Muscle of back (tissue), 11 donors: Measurements from ENCODE around the gene GPR176. TPM values are rescaled to one million over a fixed set of nuclear protein-coding genes. Genes with fewer than 3 reads are reported as not detected.

Source experiments
- DNase-seq, 3 donors: peaks; one replicate each; pipeline versions ENCODE4 v3.0.0 to v3.0.0-alpha.2; 2013
- polyA plus RNA-seq, 10 donors: library from polyadenylated mRNA; unstranded; fragments of 120-200 nt; gene quantifications; one replicate each; pipeline ENCODE4 v1.2.1, GENCODE V29; 2013; ENCODE audit not compliant: insufficient read length in 10 of 10

Gene GPR176
- polyA plus RNA-seq, 10 donors = 4.2 to 10.0 (median 5.8) TPM

DNA sequence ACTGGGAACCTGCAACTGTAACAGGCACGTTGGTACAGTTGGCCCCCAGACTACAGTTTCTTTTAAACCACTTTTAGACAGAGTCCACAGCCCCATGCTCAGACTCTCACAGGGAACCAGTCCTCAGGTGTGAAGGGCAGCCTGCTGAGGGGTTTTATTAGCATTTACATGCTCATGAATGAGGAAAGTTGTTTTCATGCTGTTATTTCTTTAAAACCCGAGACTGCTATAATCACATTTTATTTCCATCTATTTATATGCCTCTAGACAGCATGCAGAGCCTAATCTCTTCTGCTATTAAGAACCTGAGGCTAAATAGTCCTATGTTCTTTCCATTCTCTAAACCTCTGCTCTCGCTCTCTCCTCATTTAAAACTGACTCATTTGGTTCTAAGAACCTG lies 111.2 kb downstream of the GPR176 start:
- no peak for DNase-seq

DNA sequence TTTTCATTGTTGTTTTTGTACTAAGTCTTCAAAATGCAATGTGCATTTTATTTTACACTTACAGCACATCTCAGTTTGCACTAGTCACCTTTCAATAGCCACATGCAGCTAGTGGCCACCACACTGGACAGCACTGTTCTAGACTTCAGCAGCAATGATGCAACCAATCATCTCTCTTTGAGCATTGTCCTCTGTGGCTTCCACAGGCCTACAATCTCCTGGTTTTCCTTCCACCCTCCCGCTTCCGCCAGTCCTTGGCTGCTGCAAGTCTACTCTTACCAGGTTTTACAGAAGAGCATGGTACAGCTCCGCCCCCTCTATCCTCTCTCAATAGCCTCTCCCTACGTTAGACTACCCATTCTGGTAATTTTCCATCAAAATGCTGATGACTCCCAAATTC lies 112.3 kb downstream of the GPR176 start:
- DNase-seq = no peak

DNA sequence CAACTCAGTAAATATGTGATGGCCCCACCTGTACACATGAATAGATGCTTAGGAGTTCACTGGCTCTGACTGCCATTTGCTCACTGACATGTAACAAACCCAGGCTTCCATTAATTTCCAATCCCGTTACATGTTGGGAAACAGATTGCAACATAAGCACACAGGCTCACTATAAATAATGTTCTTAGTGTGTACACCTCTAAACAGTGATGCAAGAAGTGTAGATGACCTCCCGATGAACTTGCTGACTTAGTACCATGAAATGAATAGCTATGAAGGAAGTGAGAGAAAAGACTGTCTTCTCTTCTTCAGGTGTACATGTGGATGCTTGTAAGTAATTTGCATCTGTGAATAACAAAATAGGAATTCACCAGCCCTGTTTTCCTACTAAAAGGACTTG lies 116.0 kb downstream of the GPR176 start:
- DNase-seq = no peak

DNA sequence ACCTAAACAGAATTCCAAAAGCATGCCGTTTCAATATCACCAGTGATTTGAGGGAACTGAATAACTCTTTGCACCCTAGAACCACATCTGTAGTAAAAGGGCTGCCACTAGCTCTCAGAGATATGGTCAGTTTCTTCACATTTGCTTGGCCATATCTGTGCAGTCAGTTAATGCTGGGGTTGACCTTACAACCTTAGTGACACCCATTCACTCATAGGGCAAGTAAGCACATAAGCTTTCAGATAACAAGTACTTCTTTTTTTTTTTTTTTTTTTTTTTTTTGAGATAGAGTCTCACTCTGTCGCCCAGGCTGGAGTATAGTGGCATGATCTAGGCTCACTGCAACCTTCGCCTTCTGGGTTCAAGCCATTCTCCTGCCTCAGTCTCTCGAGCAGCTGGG lies 117.0 kb downstream of the GPR176 start:
- DNase-seq = no peak

DNA sequence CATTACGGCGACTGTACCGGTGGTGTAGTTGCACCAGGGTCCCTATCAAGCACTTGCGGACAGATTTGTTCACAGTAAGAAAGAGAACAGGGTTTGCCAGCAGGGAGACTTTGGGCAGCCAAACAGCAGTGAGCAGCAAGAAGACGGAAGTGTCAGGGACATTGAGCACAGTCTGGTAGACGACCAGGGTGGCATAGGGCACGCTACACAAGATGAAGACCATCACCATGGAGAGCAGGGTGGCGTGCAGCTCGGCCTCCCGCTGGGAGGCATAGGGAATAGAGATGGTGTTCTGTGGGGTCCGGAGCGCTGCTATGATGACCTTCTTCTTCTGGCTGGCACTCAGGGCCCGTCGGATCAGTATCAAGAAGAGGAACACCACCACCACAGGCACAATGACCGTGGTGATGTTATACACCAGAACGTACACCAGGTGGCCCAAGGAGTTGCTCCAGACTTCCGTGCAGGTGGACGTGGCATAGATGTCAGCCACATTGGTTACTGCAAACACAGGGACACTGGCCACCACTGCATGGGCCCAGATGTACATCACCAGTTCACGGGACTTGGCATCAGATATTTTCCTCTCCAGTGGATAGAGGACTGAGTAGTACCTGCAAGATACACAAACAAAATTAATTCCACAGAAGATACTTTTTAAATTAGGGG lies 118.3 kb downstream of the GPR176 start:
- DNase-seq = no peak

DNA sequence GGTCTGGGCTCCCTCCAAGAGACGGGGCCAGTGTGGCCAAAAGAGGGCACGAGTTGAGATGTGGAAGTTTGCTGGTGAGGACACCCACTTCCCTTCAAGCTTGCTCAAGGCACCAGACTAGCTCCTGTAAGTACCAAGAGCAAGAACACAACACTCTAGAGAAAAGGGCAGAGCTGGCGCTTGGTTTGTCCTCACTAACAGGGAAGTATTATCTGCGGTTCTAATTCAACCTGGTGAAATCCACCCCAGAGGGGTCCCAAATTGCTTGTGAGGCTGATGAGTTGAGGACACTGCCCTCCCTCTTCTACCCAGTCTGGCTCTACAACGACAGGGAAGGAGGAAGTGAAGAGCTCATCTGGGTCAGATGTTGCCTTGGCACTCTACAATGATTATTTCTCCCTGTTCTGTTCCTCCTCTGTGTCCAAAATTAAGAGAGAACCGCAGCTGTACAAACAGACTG lies 120.5 kb downstream of the GPR176 start:
- no peak for DNase-seq

DNA sequence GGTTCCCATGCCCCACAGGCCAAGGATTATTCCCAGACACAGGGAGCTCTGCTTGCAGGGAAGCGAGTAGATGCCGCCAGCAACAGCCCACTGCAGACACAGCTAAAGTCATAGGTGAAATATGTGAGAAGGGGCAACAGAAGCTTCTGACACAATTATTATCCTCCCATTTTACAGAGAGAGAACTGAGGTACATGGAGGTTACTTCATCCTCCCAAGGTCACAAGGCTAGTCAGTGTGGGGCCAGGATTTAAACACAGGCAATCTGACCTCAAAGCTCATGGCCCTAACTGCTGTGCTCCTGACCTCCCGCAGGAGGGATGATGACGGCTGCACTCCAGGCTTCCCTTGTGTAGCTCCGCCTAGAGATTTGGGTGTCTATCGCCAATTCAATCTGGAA lies 121.7 kb downstream of the GPR176 start:
- no peak for DNase-seq

DNA sequence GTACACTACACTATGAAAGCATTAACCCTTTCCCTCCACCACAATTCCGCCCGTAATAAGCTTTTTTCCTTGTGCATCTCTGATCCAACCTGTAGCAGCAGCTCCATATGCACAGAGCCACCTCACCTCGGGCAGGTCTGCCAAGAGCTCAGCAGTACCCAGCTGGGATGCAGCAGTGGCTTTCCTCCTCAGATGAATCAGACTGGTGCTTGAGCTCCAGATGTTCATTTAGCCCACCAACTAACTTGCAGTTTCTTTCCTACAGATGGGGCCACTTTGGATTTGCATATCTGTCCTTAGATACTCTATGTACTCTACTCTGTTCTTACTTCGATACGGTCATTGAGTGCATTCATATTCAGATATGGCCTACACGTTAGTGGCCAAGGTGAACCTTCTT lies 122.7 kb downstream of the GPR176 start:
- DNase-seq = no peak

DNA sequence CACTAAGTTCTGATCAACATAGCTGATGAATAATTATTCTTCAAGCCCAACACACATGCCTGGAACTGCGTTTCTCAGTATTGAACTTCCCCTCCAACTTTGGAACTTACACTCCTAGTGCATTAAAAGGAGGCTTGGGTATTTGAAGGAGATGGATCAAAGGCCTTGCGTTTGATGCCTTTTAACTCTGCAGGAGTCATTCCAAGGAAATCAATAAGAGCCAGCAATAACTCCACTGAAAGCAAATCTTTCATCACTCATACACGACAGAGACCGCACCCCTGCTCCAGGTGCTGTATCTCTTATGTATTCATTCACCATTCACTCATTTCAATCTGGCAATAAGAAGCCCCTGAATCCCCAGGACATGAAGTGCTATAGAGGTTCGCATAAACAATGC lies 123.5 kb downstream of the GPR176 start:
- no peak for DNase-seq

DNA sequence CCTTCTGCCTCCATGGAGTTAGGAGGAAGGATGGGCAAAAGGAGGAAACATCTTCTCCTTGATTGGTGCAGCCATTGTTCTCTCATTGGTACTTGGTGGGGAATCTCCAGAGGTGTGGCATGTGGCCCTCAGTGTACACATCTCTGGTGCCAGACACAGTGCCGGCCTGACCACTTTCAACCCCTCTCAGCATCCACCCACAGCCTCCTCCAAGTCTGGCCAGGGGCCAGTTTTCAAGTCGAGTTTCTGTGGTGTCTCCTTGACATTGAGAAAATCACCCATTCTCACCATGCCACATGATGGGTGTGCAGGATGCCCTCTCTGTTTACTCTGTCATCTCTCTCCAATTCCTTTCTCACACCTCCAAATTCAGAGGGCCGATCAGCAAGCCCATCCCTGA lies 124.6 kb downstream of the GPR176 start:
- DNase-seq = no peak

DNA sequence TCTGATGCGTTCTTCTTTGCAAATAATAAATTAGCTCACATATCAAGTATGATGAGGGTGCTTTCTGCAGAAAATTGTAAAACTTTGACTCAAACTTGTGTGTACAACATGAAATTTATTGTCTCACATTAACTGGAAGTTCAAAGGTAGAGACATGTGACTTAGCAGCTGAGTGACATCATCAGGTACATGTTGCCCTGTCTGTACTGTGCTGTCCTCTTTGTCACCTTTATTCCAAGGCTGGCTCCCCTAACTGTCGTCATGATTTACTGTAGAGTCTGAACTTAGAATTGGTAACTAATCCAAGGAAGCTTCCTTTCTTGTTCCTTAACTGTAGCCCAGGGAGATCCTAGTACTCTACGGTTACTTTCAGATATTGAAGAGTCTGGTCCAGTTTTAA lies 125.1 kb downstream of the GPR176 start:
- DNase-seq = no peak

DNA sequence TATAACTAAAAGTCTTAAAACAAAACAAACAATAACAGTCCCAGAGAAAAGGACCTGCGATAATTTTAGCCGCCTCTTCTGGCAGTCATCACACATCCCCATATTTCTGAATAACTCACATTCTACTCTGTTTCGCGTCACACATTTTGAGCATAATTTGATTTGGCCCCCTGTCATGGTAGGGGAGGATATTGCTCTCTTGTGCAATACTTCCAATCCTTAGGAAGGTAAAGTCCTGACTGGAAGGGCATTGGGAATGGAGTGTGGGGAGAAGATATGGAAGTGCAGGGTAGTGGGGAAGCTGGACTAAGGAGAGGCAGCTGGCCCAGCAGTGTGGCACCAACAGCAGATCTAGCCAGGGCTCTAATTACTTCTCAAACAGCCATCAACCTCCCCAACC lies 126.1 kb downstream of the GPR176 start:
- DNase-seq = peak in 1 of 3 donors; percentile 11

DNA sequence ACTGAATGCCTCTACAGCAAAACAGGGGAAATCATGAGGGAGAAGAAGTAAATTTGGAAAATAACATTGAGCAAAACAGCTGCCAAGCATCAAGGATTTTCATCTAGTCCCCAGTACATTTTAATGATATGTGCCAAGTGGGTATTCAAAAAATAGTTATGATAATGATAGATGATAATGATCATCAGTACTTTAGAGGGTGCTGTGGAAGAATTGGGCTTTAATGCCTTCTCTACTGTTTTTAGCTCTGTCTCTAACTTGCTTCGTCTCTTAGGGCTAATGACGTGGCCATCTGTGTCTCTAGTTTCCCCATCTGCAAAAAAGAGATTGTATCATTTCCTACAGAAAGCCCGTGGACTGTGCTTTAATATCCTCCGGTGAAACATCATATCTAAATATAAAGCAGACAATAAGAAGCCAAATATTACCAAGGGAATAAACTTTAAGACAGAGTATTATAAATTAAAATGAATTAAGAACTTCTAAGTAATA lies 127.2 kb downstream of the GPR176 start:
- peak in 2 of 3 donors; percentile 48 to 81 for DNase-seq

DNA sequence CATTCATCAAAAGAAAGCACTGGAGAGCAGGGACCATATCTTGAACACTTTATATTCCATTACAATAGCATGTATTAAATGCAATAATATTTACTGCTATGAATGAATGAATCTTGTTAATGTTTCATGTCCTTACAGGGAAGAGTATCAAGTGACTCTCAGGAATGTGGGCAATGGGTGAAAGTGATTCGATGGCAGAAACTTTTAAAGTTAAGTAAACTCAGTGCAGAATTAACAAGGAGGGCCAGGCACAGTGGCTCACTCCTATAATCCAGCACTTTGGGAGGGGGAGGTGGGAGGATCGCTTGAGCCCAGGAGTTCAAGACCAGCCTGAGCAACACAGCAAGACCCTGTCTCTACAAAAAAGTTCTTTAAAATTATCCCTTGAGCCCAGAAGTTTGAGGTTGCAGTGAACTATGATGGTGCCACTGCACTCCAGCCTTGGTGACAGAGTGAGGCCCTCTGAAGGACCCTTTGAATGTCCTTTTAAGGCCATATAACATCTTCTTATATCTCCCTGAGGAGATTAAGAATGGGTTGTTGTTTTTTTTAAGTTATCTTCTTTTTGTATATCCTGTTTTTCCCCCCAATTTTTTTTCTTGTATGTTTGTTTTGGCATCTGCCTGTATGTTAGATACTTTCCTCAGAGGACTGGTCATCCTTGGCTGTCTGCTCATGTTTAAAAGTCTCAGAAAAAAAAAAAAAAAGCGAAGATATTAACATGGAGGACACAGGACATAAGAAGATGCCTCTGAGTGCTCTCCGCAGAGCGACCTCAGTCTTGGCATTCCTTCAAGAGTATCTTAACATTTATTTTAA lies 127.8 kb downstream of the GPR176 start:
- peak in 2 of 3 donors; percentile 49 to 81 for DNase-seq

DNA sequence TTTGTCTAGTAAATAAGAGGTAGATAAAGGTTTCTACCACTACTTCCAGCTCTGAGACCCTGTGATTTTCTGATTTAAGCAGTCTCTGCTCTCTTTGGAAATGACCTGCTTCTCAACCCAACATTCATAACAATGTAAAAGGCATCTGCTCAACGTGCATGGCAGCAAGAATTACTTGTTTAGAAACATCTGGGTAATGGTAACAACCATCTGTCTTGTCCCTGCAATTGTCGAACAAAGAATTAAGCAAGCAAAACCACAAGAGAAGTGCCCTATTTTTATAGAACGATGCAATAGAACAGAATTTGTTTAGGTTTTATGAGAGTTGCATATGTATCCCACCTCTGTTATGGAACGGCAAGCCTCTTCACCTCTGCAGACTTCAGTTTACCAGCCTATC lies 130.3 kb downstream of the GPR176 start:
- no peak for DNase-seq

DNA sequence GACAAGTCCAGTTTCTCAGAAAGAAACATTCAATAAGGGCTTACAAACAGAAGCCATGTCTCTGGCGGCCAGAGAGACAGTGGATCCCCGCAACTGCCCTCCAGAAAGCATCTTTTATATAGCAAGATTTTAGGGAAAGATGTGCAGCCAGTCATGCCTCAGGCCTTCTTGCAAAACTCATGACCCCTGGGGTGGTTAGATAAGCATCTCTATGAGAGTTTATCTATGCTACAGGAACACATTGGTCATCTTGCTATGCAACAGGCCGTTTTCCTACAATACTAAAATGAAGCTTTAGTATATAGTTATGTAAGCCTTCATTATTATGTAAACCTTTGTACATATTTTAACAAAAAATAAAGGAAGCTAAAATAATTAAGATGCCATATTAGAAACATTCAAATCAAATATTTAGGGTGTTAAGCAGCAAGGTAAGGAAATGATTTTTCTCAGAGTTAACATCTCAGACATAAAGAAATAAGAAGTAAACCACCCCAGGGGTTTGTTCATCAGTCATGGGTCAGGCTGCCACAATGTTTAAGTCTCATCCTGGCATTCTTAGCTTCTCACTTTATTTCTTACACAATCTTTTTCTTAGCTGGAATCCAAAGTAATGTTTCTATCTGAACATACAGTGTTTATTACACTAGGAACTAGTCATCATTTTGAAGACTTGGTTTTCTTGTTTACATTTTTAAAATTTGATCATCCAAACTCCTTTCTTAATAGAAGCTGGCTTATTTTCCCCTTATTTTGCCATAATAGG lies 131.1 kb downstream of the GPR176 start:
- no peak for DNase-seq

DNA sequence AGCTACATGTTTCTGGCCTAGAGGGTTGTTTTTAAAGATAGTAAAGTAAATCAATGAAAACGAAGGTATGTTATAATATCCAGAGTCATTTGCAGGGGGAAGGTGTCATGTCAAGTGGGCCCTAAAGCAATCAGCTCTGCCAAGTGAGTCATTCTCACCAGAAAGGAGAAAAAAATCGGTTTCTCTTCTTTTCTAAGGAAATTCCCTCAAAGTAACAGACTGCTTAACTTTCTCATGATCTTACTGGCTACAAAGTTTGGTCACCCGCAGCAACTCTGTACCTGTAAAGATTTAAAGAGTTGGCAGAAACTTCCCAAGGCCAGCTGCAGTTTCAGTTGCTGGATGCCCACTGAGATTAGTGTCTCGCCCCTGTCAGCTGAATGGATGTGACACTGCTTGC lies 132.0 kb downstream of the GPR176 start:
- DNase-seq = no peak

DNA sequence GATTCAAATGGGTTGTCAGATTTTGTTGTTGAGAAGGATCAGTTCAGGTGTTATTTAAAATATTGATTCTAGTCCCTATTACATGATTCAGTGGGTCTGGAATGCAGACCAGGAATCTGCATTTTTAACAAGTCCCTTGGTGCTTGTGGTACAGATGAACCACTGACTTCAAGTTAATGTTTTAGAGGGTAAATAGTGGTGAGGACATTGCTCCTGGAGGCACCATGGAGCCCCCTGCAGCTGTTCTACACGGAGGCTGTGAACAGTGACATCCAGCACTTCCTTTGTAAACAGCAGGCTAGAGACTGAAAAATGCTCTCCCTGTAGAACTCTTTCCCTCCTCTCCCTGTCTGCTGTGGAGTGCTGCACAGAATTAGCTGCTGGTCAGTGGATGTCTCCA lies 132.6 kb downstream of the GPR176 start:
- DNase-seq = no peak

DNA sequence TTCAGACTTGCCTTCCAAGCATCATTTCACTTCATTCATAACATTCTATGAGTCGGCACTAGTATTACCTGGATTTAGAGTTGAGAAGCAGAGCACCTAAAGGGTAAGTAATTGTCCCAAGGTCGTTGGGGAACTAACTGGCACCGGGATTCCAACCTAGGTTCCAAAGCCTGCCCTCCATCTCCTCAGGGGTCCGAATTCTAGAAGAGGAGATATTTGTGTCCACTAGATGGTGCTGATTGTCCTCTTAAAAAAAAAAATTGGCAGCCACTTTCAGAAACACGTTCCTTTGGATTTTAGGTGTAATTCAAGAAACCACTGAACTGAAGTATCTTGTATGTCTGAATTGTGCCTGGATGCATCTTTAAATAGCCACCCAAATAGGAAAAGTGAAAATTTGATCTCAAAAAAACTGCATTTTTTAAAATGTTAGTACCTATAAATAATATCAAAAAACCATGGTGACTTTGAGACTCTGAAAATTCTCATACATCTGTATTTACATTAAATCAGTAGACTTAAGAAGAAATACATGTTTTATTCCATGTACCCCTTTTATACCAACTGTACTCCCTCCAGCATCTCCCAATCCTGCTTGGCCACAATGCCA lies 133.5 kb downstream of the GPR176 start:
- peak; percentile 63 to 83 (median 67) for DNase-seq

DNA sequence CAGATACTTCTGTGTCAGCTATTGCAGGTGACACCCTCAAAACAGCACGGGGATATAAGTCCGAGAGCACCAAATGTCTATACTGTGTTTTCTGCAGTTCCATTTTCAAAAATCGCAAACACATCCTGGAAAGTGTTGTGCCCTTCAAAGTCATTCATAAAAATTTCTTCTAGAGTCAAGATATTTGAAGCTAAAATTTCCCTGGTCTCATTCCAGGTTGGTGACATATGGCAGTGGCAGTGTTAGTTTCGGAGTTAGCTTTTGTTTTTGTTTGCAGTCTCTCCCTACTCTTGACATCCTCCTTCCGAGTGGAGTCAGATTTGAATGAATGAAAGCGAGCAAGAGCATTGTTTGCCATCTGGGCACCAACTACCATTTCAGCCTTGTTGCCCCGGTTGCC lies 134.2 kb downstream of the GPR176 start:
- no peak for DNase-seq

DNA sequence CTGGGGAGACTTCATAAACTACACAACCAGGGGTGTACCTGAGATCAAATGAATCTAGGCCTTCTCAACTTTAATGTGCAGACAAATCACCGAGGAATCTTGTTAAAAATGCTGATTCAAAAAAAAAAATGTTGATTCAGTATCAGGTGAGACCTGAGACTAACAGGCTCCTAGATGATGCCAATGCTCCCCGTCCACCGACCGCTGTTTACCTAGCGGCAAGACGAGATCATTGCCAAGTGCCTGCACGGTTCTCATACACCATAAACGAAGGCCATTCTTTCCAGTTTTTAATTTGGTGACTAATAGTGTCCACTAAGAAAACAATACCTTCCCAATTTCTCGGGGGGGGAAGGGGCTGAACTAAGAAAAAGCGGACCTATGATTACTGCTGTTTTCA lies 134.9 kb downstream of the GPR176 start:
- DNase-seq = no peak

DNA sequence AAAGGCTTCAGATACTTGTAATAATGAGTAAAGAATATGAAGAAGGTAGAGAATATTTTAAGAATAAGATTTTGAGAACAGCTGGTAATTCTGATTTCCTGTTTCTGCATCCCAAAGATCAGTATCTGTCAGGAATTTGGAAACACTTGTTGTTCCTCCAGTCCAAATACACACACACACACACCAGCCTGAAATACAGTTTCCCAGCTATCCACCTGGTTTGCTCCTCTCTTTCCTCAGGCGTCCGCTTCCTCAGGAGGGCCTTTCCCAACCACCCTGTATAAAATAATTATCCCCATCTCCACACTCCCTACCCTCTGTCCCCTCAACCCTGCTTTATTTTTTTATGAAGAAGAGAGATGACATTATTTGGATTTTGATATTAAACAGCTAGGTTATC lies 135.4 kb downstream of the GPR176 start:
- DNase-seq = no peak
